Stimulated activated naive CD8-positive, alpha-beta T cell treated with anti-CD3 and anti-CD28 coated beads, Interleukin-15, amount 100 ng/mL, for 72 hours (primary cell): ENCODE measurements around the gene C20orf144.
A peak's percentile ranks its signal among the peaks of the same experiment; 100 is the strongest.
"Not testable (repeated sequence)": the region's sequence is repeated elsewhere in the genome, so short reads cannot be mapped to it uniquely, and the experiment has no call there.

Experiments
- ATAC-seq: fragments of 150-1000 bp; cut with Tn5 transposase; 2 replicates; pipeline ENCODE4 v1.10.0; 2021; ENCODE audit warnings: mild to moderate bottlenecking, moderate library complexity
- DNase-seq, 2 donors: peaks; one replicate each; pipeline ENCODE4 v3.0.0; 2021 to 2022
- H3K27ac Mint-ChIP-seq, 2 donors: one replicate each; pipeline ENCODE4 v1.8.0; 2022; ENCODE audit warnings: mild to moderate bottlenecking in 2 of 2, mixed read lengths in 2 of 2, moderate library complexity in 2 of 2
- H3K27me3 Mint-ChIP-seq: one replicate; pipeline ENCODE4 v1.8.0; 2022; ENCODE audit warnings: mixed read lengths
- H3K4me1 Mint-ChIP-seq: one replicate; pipeline ENCODE4 v1.8.0; 2022; ENCODE audit warnings: mild to moderate bottlenecking, mixed read lengths
- H3K4me3 Mint-ChIP-seq, 2 donors: one replicate each; pipeline ENCODE4 v1.8.0; 2022; ENCODE audit warnings: mild to moderate bottlenecking in 2 of 2, mixed read lengths in 2 of 2, moderate library complexity in 1 of 2
- H3K9me3 Mint-ChIP-seq, 2 donors: one replicate each; pipeline ENCODE4 v1.8.0; 2022; ENCODE audit warnings: mixed read lengths in 2 of 2

Gene C20orf144

DNA sequence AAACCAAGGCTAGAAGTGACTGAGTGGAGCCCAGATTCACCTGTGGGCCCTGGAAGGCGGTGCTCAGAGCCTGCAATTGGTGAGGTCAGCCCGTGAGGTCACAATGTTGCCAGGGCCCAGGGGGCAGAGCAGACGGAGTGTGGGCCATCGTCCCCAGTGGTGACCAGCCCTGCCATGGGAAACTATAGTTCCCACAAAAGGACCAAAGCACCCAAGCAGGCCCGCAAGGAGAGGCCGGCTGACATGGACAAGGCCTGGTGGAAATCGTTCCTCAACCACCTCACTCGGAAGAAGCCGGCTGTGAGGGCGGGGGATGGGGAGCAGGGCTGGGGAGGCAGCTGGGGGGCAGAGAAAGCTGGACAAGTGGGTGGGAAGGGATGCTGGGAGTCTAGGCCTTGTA is at the start of gene C20orf144:
Gene C20orf144, plus strand, starts transcription at position 156 of the 400 bp plus-strand sequence. Its CDS starts 19 bp downstream, at position 175.
- Mint-ChIP-seq H3K27me3 (no peaks in the 10 kb centered on the region), H3K4me3 (peak within 1 kb of the TSS; percentile 77 to 80), H3K4me1 (peaks cover 40% of the 10 kb centered on the region), H3K9me3 (no peaks in the 10 kb centered on the region), H3K27ac (peak within 1 kb of the TSS; percentile 74 to 95)
- DNase-seq (no peak), ATAC-seq (no peak)

DNA sequence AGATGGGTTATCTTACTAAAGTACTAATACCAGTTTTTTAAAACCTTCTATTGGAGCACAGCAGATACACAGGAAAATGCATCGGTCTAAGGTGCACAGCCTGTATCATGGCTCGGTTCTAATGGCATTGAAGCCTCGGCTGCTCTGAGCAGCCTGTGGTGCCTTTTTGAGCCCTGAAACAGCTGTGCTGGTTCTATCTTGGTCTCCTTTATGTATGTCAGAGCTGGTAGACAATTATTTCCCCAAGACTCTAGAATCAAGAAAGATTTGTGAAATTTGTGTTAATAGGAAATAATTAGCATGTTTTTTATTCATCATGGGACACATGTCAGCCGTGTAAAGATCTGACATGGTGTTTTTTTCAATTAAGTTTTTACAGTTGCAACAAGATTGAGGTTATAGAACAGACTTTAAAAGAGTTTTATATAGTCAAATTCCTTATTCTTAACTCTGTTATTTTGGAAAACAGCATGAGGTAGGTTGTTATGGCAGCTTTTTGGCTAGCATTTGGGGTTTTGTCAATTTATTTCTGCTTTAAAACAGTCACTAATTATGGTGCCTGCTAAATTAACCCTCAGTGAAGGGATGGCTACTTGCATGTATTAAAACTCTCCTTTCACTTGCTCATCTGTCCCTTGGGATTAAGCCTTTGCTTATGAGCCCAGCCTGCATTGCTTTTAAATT is 40.3 kb upstream of the C20orf144 start:
- Mint-ChIP-seq H3K4me1 (no peaks in the 10 kb centered on the region), H3K9me3 (no peaks in the 10 kb centered on the region), H3K27me3 (no peaks in the 10 kb centered on the region), H3K27ac (no peak overlapping the region), H3K4me3 (no peak overlapping the region)
- ATAC-seq, result no peak
- no peak for DNase-seq

DNA sequence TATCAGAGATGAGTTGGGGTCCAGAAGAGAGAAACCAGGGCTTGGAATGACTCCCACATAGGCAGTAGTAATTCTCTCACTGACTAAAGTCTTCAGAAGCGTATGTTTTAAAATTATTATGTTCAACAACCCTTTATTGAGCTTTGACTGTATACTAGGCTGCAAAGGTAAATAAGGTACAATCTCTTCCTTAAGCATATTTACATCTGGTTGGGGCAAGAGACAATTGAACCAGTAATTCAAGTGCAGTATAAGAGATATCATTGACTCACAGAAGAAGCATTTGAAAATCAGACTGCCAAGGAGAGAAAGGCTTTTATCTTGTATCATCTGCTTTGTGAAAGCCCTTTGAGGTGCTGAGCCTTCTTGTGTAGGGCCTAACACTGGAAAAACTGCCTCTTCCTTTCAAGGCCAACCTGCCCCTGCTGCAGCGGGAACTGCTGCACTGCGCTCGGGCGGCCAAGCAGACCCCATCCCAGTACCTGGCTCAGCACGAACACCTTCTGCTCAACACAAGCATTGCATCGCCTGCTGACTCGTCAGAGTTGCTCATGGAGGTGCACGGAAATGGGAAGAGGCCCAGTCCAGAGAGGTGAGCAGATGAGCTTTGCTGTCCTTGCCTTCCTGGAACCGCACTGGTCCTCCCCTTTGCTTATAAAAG is 39.3 kb upstream of the C20orf144 start:
- Mint-ChIP-seq H3K9me3 (no peaks in the 10 kb centered on the region), H3K4me1 (no peaks in the 10 kb centered on the region), H3K27ac (peak overlapping the region in 1 of 2 donors; percentile 42), H3K27me3 (no peaks in the 10 kb centered on the region), H3K4me3 (no peak overlapping the region)
- ATAC-seq (no peak), DNase-seq (no peak)

GRCh38 chr20:33624399-33624798 is 37.7 kb upstream of the C20orf144 start:
- Mint-ChIP-seq H3K27ac (no peak overlapping the region), H3K4me1 (no peaks in the 10 kb centered on the region), H3K27me3 (no peaks in the 10 kb centered on the region), H3K4me3 (no peak overlapping the region), H3K9me3 (no peaks in the 10 kb centered on the region)
- ATAC-seq (no peak), DNase-seq (no peak)

- H3K9me3 Mint-ChIP-seq, result no peaks in the 10 kb centered on the region
- ATAC-seq, result no peak
- DNase-seq, result no peak
- no peaks in the 10 kb centered on the region for H3K4me1 Mint-ChIP-seq
- no peak overlapping the region for H3K4me3 Mint-ChIP-seq
- no peaks in the 10 kb centered on the region for H3K27me3 Mint-ChIP-seq
- H3K27ac Mint-ChIP-seq, result no peak overlapping the region
Measured at GRCh38 chr20:33626190-33626589, 35.9 kb upstream of the C20orf144 start.

DNA sequence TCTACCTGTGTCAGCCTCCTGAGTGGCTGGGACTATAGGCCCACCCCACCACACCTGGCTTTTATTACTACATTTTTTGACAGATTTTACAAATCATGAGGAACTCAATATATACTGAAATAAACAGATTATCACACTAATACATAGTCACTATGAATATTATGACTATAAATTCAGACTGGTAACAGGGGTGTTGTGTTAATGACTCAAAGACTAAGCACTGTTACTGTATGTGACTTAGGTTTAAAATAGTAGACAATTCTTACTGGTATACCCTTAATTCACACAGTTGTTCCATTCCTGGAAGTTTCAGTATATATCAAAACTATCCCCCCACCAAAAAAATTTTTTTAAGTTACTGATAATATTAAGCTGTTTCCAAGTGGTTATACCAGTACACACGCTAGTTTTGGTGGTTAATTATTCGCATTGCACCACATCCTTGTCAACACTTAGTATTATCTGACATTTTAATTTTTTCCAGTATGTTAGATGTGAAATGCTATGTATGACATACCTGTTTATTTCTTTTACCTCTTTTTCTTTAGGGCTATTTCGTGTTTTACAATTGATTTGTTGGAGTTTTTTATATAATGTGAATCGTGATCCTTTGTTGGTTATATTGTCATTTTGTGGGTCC is 34.4 kb upstream of the C20orf144 start:
- no peaks in the 10 kb centered on the region for H3K4me1 Mint-ChIP-seq
- H3K4me3 Mint-ChIP-seq, result no peak overlapping the region
- ATAC-seq (no peak), DNase-seq (no peak)
- H3K9me3 Mint-ChIP-seq, result no peaks in the 10 kb centered on the region
- H3K27ac Mint-ChIP-seq, result no peak overlapping the region
- no peaks in the 10 kb centered on the region for H3K27me3 Mint-ChIP-seq

- Mint-ChIP-seq H3K4me1 (no peaks in the 10 kb centered on the region), H3K9me3 (no peaks in the 10 kb centered on the region), H3K27ac (no peak overlapping the region), H3K27me3 (no peaks in the 10 kb centered on the region), H3K4me3 (no peak overlapping the region)
- DNase-seq (no peak), ATAC-seq (no peak)
Measured at GRCh38 chr20:33629533-33629932, 32.6 kb upstream of the C20orf144 start.

DNA sequence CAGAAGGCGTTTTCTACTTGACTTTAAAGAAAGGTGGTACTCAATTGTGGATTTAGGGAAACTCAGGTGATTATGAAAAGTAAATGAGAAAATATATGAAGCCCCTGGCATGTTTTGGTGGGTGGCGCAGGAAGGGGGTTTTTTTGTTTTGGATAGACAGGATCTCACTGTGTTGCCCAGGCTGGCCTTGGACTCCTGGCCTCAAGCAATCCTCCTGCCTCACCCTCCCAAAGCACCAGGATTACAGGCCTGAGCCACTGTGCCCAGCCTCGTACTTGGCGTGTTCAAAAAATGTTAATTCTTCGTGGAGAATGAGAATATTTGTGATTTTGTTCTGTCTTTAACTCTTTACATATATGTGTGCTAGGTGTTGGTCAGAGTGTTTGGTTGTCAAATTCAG is 32.1 kb upstream of the C20orf144 start:
- peak overlapping the region in 1 of 2 donors; percentile 42 for H3K27ac Mint-ChIP-seq
- H3K4me1 Mint-ChIP-seq, result no peaks in the 10 kb centered on the region
- H3K9me3 Mint-ChIP-seq, result no peaks in the 10 kb centered on the region
- no peaks in the 10 kb centered on the region for H3K27me3 Mint-ChIP-seq
- H3K4me3 Mint-ChIP-seq, result no peak overlapping the region
- DNase-seq (no peak), ATAC-seq (no peak)

GRCh38 chr20:33630507-33630906 is 31.6 kb upstream of the C20orf144 start:
- no peaks in the 10 kb centered on the region for H3K27me3 Mint-ChIP-seq
- no peaks in the 10 kb centered on the region for H3K4me1 Mint-ChIP-seq
- no peaks in the 10 kb centered on the region for H3K9me3 Mint-ChIP-seq
- no peak overlapping the region for H3K4me3 Mint-ChIP-seq
- H3K27ac Mint-ChIP-seq, result peak overlapping the region in 1 of 2 donors; percentile 42
- DNase-seq, result no peak
- no peak for ATAC-seq

DNA sequence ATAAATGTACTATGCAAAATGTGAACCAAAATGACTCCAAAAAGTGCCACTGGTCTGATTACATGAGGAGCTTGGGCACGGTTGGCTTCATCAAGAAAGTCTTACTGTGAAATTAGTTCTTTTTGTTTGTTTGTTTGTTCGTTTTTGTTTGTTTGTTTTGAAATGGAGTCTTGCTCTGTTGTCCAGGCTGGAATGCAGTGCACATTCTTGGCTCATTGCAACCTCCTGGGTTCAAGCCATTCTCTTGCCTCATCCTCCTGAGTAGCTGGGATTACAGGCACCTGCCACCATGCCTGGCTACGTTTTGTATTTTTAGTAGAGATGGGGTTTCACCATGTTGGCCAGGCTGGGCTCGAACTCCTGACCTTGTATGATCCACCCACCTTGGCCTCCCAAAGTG is 30.2 kb upstream of the C20orf144 start:
- H3K27me3 Mint-ChIP-seq, H3K27ac Mint-ChIP-seq, H3K4me1 Mint-ChIP-seq, ATAC-seq, DNase-seq, H3K4me3 Mint-ChIP-seq, H3K9me3 Mint-ChIP-seq: not testable (repeated sequence)

DNA sequence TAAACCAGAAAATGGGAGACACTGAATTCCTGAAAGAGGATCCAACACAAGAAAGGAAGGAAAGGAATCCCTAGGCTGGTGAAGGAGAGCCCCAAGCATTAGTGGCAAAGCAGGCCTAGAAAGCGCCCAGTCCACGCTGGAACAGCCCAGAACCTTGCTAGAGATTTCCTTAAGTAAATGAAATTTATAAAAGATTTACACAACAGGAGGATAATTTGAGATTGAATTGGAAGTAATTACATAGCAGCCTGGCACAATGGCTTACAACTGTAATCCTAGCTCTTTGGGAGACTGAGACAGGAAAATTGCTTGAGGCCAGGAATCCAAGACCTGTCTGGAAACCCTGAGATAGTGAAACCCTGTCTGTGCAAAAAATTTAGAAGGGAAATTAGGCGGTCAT is 26.8 kb upstream of the C20orf144 start:
- no peaks in the 10 kb centered on the region for H3K27me3 Mint-ChIP-seq
- ATAC-seq, result no peak
- peak overlapping the region in 1 of 2 donors; percentile 5 for H3K27ac Mint-ChIP-seq
- no peaks in the 10 kb centered on the region for H3K4me1 Mint-ChIP-seq
- DNase-seq, result no peak
- no peak overlapping the region for H3K4me3 Mint-ChIP-seq
- no peaks in the 10 kb centered on the region for H3K9me3 Mint-ChIP-seq

- DNase-seq, result no peak
- Mint-ChIP-seq H3K9me3 (no peaks in the 10 kb centered on the region), H3K27me3 (no peaks in the 10 kb centered on the region), H3K27ac (no peak overlapping the region), H3K4me1 (no peaks in the 10 kb centered on the region), H3K4me3 (no peak overlapping the region)
- ATAC-seq, result no peak
Measured at GRCh38 chr20:33636776-33637175, 25.4 kb upstream of the C20orf144 start.

GRCh38 chr20:33640287-33640686 is 21.8 kb upstream of the C20orf144 start:
- DNase-seq, result no peak
- H3K27me3 Mint-ChIP-seq, result no peaks in the 10 kb centered on the region
- ATAC-seq, result no peak
- no peaks in the 10 kb centered on the region for H3K9me3 Mint-ChIP-seq
- H3K4me3 Mint-ChIP-seq, result no peak overlapping the region
- H3K27ac Mint-ChIP-seq, result no peak overlapping the region
- H3K4me1 Mint-ChIP-seq, result no peaks in the 10 kb centered on the region

- no peak for ATAC-seq
- no peaks in the 10 kb centered on the region for H3K9me3 Mint-ChIP-seq
- no peaks in the 10 kb centered on the region for H3K27me3 Mint-ChIP-seq
- no peak overlapping the region for H3K27ac Mint-ChIP-seq
- no peak overlapping the region for H3K4me3 Mint-ChIP-seq
- peaks cover 12% of the 10 kb centered on the region for H3K4me1 Mint-ChIP-seq
- no peak for DNase-seq
Measured at GRCh38 chr20:33644313-33645071, 17.6 kb upstream of the C20orf144 start.

GRCh38 chr20:33645072-33645358 is 17.1 kb upstream of the C20orf144 start:
- ATAC-seq (no peak), DNase-seq (no peak)
- Mint-ChIP-seq H3K27ac (no peak overlapping the region), H3K9me3 (no peaks in the 10 kb centered on the region), H3K4me3 (no peak overlapping the region), H3K27me3 (no peaks in the 10 kb centered on the region), H3K4me1 (peaks cover 13% of the 10 kb centered on the region)

DNA sequence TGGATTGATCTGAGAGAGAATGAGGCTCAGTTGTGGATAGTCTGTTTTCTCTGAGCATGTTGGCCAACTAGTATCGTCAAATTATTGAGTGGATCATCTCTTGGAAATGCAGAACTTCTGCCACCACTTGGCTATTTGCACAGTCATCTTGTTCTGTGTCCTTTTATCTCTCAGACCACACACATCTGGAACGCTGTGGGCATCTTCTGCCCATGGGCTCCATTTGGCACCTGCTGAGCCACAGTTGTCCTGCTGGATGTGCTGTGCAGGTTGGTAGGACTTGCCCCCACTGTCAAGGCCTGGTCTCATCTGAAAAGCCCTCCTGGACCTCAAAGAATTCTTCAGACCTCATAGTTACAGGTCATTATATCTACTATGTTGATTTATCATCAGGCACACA is 16.7 kb upstream of the C20orf144 start:
- Mint-ChIP-seq H3K27ac (no peak overlapping the region), H3K4me1 (peaks cover 13% of the 10 kb centered on the region), H3K27me3 (no peaks in the 10 kb centered on the region), H3K9me3 (no peaks in the 10 kb centered on the region), H3K4me3 (no peak overlapping the region)
- no peak for DNase-seq
- ATAC-seq, result no peak
